ENCODE data around the gene OR4K5. TPM values are rescaled to one million over a fixed set of nuclear protein-coding genes. Genes with fewer than 3 reads are reported as not detected.

The OR4K5 gene
- total RNA-seq, 1 experiment from 2014 or later = not detected

DNA sequence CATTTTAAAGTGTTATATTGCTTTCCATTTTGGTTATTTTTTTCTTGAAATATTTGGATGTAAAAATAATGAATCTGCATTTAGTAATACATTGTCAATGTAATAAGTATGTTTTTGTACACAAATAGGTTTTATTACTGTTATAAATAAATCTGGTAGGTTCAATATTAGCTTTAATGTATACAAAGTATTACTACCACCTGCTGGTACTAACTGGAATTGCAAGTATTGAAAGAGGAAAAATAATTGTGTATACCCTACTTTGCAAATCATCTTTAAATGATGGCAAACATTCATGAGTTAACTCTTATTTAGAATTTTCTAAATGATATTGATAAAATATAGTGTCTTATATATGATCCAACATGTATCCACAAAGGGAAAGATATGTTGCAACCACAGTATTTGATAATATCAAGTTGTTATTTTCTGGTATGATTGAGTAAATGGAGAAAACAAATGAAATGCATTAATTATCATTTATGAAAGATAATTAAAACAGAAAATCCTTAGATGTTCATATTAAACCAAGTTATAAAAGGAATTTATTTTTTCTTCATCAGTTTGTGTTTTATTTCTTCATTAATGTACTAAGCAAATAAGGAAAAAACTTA lies 42.3 kb upstream of the OR4K5 start:
- H3T11ph ChIP-seq (ENCODE audit: low read length) = no peak overlapping the region
- no peak overlapping the region for H3K27ac Mint-ChIP-seq
- H2BK15ac ChIP-seq (ENCODE audit: low read depth, low read length) = no peak overlapping the region
- H3K9me3 Mint-ChIP-seq = peaks cover 0 to 36% of the 10 kb centered on the region in 2 experiments; a peak in 4 of 5 replicates
- H3K4me2 ChIP-seq (ENCODE audit: insufficient read depth, insufficient read length, low read length) = no peak overlapping the region
- H2BK120ac ChIP-seq (ENCODE audit: low read depth, low read length, poor library complexity, severe bottlenecking) = no peak overlapping the region
- H3K36me3 Mint-ChIP-seq (ENCODE audit: insufficient read depth in 1 of 3, low read depth in 3 of 3) = peaks cover 6 to 33% (median 9%) of the 10 kb centered on the region in 3 experiments; a peak in 6 of 7 replicates
- no peak overlapping the region for H3K56ac ChIP-seq (ENCODE audit: insufficient read length, low read depth, low read length)
- no peaks in the 10 kb centered on the region for H3K79me1 ChIP-seq (ENCODE audit: insufficient read depth, low read depth, low read length, poor library complexity, severe bottlenecking)
- H4K20me1 ChIP-seq (ENCODE audit: control insufficient read depth, insufficient read depth, insufficient read length) = no peaks in the 10 kb centered on the region
- no peaks in the 10 kb centered on the region for H3K4me1 ChIP-seq (ENCODE audit: insufficient read depth, low read length)
- no peak overlapping the region for H3K23ac ChIP-seq (ENCODE audit: insufficient read length, low read depth, low read length)
- H3K27me3 Mint-ChIP-seq (ENCODE audit: low read depth) = no peaks in the 10 kb centered on the region; the same call in 1 of the 2 replicates
- no peak overlapping the region for H2AK5ac ChIP-seq (ENCODE audit: insufficient read length, low read length)
- TF ChIP-seq, protein P1, sequence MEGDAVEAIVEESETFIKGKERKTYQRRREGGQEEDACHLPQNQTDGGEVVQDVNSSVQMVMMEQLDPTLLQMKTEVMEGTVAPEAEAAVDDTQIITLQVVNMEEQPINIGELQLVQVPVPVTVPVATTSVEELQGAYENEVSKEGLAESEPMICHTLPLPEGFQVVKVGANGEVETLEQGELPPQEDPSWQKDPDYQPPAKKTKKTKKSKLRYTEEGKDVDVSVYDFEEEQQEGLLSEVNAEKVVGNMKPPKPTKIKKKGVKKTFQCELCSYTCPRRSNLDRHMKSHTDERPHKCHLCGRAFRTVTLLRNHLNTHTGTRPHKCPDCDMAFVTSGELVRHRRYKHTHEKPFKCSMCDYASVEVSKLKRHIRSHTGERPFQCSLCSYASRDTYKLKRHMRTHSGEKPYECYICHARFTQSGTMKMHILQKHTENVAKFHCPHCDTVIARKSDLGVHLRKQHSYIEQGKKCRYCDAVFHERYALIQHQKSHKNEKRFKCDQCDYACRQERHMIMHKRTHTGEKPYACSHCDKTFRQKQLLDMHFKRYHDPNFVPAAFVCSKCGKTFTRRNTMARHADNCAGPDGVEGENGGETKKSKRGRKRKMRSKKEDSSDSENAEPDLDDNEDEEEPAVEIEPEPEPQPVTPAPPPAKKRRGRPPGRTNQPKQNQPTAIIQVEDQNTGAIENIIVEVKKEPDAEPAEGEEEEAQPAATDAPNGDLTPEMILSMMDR (conservative IDR thresholded peaks at IDR 0.05) = peak; percentile 85
- H3K23me2 ChIP-seq (ENCODE audit: insufficient read length, low read depth, low read length, poor library complexity, severe bottlenecking) = no peaks in the 10 kb centered on the region
- no peak overlapping the region for H2BK5ac ChIP-seq (ENCODE audit: insufficient read length, low read length)
- no peak overlapping the region for H4K91ac ChIP-seq (ENCODE audit: insufficient read length, low read depth, low read length)
- no peak overlapping the region for H2BK20ac ChIP-seq (ENCODE audit: low read depth, low read length, poor library complexity, severe bottlenecking)
- H4K8ac ChIP-seq (replicated peaks; ENCODE audit: insufficient read length, low read depth, low read length) = no peak overlapping the region
- no peaks in the 10 kb centered on the region for H3K27me3 ChIP-seq (ENCODE audit: insufficient read depth, low read length)
- no peak overlapping the region for H2BK12ac ChIP-seq (ENCODE audit: insufficient read length, low read depth, low read length)
- DNase-seq = no peak
- H3K79me2 ChIP-seq (ENCODE audit: insufficient read depth, low read length) = no peaks in the 10 kb centered on the region
- H4K5ac ChIP-seq (ENCODE audit: insufficient read length, low read depth, low read length) = no peak overlapping the region
- no peak overlapping the region for H3K9ac ChIP-seq (ENCODE audit: extremely low read depth, insufficient read length, low read length)
- no peak overlapping the region for H3K4ac ChIP-seq (ENCODE audit: low read depth, low read length)
- H3K14ac ChIP-seq (ENCODE audit: insufficient read depth, low read length) = no peak overlapping the region
- H3K27ac ChIP-seq (ENCODE audit: insufficient read length, low read depth, low read length) = no peak overlapping the region
- H3K9me3 ChIP-seq (ENCODE audit: control insufficient read depth, low read depth, low read length) = peaks cover 88% of the 10 kb centered on the region
- no peak overlapping the region for H3K4me3 Mint-ChIP-seq
- no peaks in the 10 kb centered on the region for H3K4me1 Mint-ChIP-seq
- H3K18ac ChIP-seq (ENCODE audit: insufficient read length, low read depth, low read length) = no peak overlapping the region
- no peak overlapping the region for H2AFZ ChIP-seq (ENCODE audit: low read length)

All from H9 (cell line).